GM18870 (cell line): Measurements from ENCODE around the gene KLRF2.
"Not testable (repeated sequence)": the region's sequence is repeated elsewhere in the genome, so short reads cannot be mapped to it uniquely, and the experiment has no call there.

Source experiments
- ATAC-seq: cut with Tn5 transposase; IDR thresholded peaks from one replicate; pipeline ENCODE4 v1.9.1; 2021; ENCODE audit warnings: moderate library complexity; ENCODE audit not compliant: unreplicated experiment

Gene KLRF2, protein sequence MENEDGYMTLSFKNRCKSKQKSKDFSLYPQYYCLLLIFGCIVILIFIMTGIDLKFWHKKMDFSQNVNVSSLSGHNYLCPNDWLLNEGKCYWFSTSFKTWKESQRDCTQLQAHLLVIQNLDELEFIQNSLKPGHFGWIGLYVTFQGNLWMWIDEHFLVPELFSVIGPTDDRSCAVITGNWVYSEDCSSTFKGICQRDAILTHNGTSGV

DNA sequence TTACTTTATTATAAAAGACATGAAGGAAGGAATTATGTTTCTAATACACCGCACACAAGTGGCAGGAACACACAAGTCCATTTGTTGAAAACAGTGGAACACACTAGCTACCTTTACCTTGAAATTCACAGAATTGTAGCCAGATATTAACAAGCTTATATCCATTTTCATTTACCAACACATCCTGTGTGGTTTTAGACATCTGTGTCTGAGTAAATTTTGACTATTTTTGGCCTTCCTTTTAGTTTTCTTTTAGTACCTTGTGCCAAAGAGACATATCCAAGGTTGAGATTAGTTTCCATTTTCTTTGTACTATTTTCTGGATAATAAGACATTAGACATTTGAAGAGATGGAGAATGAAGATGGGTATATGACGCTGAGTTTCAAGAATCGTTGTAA lies at the start of gene KLRF2:
Gene KLRF2, plus strand, starts transcription at position 244 of the 400 bp plus-strand sequence. Its CDS starts 107 bp downstream, at position 351.
- ATAC-seq: no peak

DNA sequence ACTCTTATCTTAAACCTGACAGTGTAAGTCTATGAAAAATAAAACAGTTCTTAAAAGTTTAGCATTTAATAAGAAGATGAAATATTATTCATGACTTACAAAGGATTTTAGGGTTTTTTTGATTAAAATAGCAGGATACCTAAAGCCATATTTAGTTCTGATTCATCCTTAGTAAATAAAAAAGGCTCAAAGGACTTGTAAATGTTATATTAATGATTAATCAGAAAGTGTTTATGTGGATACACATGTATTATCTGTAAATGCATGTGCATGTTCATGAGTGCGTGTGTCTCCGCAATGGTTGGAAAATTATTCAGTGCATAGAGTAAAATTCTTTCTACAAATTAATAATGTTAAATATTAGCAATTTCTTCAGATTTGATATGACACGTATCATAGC lies 49.6 kb upstream of the KLRF2 start:
- no peak for ATAC-seq

DNA sequence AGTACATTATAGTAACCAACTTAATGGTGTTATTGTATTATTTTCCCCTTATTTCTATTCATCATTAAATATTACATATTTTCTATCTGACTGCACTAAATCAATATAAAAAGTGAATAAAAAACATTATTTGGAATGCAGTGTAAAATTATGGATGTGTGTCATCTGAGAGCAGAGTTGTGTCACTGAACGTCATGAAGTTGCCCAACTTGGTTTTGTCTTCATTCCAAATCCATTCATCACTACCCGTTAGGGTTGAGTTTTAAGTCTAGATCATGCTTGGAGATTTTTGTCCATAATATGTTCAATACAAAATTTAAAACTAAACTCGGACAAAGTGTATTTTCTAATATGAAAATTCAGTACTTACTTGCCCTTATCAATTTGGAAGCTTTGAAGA lies 37.9 kb upstream of the KLRF2 start:
- ATAC-seq: no peak

DNA sequence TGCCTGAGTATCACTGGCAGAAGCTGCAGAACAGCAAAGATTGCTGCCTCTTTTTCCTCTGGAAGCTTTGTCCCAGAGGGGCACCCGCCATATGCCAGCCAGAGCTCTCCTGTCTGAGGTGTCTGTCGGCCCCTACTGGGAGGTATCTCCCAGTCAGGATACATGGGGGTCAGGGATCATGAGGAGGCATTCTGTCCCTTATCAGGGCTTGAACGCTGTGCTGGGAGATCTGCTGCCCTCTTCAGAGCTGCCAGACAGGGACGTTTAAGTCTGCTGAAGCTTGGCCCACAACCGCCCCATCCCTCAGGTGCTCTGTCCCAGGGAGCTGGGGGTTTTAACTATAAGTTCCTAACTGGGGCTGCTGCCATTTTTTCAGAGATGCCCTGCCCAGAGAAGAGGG lies 32.4 kb upstream of the KLRF2 start:
- no peak for ATAC-seq

GRCh38 chr12:9851050-9851449 lies 30.2 kb upstream of the KLRF2 start:
- ATAC-seq: no peak

DNA sequence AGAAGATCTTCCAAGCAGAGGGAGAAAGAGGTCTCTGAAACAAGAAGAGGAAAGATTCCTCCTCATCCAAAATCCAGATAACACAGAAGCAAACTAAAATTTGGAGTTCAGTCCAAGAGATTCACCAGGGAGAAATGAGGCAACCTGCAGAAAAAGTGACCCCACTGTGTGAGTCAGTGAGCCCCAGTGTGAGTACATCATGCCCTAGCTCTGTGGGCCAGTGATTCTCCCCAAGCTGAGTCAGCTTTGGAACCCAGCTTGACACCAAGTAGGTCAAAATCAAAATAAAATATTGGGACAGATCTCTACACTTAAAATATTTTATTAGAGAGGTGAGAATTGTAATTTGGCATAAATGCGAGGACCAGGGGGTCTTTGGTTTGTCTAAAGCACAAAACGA lies 29.4 kb upstream of the KLRF2 start:
- no peak for ATAC-seq

GRCh38 chr12:9856151-9856550 lies 25.1 kb upstream of the KLRF2 start:
- no peak for ATAC-seq

- ATAC-seq: no peak
Measured at GRCh38 chr12:9856894-9857293, 24.4 kb upstream of the KLRF2 start.

GRCh38 chr12:9858135-9858534 lies 23.2 kb upstream of the KLRF2 start:
- ATAC-seq: no peak

GRCh38 chr12:9864913-9865675 lies 16.2 kb upstream of the KLRF2 start:
- no peak for ATAC-seq

DNA sequence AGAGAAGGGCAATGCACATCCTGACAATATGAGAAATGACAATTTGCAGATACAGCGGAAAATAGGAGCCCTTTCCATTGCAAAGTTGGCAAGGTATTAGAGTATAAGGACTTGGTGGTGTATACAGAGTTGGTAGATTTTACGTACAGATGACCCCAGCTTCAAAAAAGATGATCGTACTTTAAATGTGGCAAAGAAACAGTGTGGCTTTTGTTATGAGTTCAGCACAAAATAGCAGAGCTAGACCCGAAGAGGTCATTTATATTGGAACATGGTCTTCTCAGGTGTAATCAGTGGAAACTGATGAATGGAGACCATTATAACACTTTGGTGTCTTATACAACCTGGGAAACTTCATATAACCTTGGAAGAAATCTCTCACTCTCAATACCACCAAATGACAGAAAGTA lies 14.4 kb upstream of the KLRF2 start:
- no peak for ATAC-seq

GRCh38 chr12:9867531-9867930 lies 13.8 kb upstream of the KLRF2 start:
- ATAC-seq: no peak

DNA sequence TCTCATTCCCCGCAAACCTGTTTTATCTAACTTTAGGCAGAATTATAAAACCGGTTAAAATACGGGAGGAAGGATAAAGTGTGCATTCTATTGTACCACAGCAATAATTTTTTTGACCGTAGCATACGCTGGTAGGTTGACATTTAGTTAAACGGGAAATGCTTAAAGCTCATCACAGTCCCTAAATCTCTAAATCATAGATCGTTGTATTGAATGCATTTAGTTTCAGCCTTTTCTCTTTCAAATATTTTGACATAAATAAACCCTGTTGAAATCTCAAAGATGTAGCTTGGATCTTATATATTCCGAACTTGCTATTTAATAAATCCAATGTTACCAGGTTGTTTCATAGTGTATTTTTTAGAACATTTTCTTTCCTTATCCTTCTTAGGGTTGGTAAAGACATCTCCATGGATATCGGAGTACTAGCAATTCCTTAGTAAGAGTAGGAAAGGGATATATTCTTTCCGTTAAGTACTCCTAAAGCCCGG lies 12.9 kb upstream of the KLRF2 start:
- ATAC-seq: no peak

- ATAC-seq: no peak
Measured at GRCh38 chr12:9868951-9869306, 12.4 kb upstream of the KLRF2 start.

GRCh38 chr12:9869307-9870161 lies 11.8 kb upstream of the KLRF2 start, which contains the start of gene CLEC2B:
TSS of gene CLEC2B (minus strand) at chr12:9869354.
- peak; percentile 40 for ATAC-seq

- no peak for ATAC-seq
Measured at GRCh38 chr12:9870286-9870866, 10.9 kb upstream of the KLRF2 start.

- no peak for ATAC-seq
Measured at GRCh38 chr12:9872162-9872561, 9.1 kb upstream of the KLRF2 start.

DNA sequence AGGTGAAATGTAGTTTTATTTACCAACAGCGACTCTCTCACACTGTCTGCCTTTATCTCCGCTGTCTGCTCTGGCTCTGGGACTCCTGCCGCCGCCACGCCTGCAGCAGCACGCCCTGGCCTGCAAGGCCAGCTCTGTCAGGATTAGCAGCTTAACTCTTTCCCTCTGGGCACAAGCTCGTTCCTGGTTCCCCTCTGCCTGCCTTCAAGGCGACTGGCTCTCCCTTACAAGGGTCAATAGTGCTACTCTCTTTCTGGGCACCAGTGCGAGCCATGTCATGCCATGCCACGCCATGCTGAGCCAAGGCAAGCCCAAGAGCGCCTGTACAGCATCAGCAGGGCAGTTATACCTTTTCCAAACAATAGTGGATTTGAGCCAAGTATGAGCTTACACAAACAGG lies 8.5 kb upstream of the KLRF2 start:
- no peak for ATAC-seq

- not testable (repeated sequence) for ATAC-seq
Measured at GRCh38 chr12:9876120-9876519, 5.2 kb upstream of the KLRF2 start.

GRCh38 chr12:9880532-9881078 lies 684 bp upstream of the KLRF2 start:
- no peak for ATAC-seq

GRCh38 chr12:9881988-9882387 lies 699 bp downstream of the KLRF2 start:
- no peak for ATAC-seq
